Keratinocyte (primary cell): ENCODE measurements around the gene DDAH1.

Experiments used
- CTCF ChIP-seq, 3 experiments: IDR thresholded peaks in 1 of 3; conservative IDR thresholded peaks in 1 of 3; optimal IDR thresholded peaks in 1 of 3; 2 replicates in 2 of 3; 3 replicates in 1 of 3; pipeline versions ENCODE3 to v1.5.1; 2011; ENCODE audit warnings: low read length in 3 of 3, mild to moderate bottlenecking in 3 of 3, moderate library complexity in 2 of 3, control low read depth in 1 of 3, inconsistent platforms in 1 of 3; ENCODE audit not compliant: insufficient read depth in 2 of 3; ENCODE audit errors: extremely low read depth in 1 of 3
- EZH2 ChIP-seq: IDR thresholded peaks from one replicate; pipeline ENCODE4 v1.6.1; 2012; ENCODE audit warnings: inconsistent platforms, mild to moderate bottlenecking, low read length, moderate library complexity

- TF ChIP-seq CTCF (optimal IDR thresholded peaks at IDR 0.05 in 1 of 3, IDR thresholded peaks at IDR 0.05 in 1 of 3, conservative IDR thresholded peaks at IDR 0.05 in 1 of 3; ENCODE audit: extremely low read depth in 1 of 3, insufficient read depth in 2 of 3, low read length in 3 of 3) = no peak
- TF ChIP-seq EZH2 = no peak
These were observed 31.9 kb downstream of the DDAH1 start for GRCh38 chr1:85433096-85433495.
